ENCODE results near the gene KIAA2012. TPM values are rescaled to one million over a fixed set of nuclear protein-coding genes. Genes with fewer than 3 reads are reported as not detected.

Gene KIAA2012
- polyA plus RNA-seq, 1 donor (not counting 4 experiments of a cell fraction or from before 2014, with no cell fraction given): not detected

DNA sequence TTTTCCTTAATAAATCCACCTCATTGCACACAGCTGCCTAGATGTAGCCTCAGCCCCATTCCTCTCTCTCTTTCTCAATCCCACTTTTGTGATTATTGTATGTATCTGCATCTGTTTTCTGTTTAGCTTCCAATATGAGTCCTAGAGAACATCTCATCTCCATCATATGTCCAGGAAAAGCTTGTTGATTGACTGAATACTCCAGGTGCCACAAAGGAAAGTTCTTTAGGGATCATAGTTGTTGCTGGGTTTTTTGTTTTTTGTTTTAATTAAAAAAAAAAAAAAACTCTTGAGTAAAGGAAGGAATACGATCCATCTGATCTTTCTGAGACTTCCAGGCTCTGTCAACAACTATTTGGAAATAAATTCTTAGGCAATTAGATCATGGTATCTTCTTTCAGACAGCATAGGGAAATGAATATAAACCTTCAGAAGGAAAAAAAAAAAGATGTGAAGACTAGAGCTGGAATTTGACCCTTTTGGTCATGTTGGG, 42.5 kb downstream of the KIAA2012 start:
- no peaks in the 10 kb centered on the region for H3K79me2 ChIP-seq (ENCODE audit: control insufficient read depth, insufficient read depth, low read length)
- H3K9me3 ChIP-seq (ENCODE audit: control insufficient read depth, low read depth, low read length): no peaks in the 10 kb centered on the region
- TF ChIP-seq, protein P1, sequence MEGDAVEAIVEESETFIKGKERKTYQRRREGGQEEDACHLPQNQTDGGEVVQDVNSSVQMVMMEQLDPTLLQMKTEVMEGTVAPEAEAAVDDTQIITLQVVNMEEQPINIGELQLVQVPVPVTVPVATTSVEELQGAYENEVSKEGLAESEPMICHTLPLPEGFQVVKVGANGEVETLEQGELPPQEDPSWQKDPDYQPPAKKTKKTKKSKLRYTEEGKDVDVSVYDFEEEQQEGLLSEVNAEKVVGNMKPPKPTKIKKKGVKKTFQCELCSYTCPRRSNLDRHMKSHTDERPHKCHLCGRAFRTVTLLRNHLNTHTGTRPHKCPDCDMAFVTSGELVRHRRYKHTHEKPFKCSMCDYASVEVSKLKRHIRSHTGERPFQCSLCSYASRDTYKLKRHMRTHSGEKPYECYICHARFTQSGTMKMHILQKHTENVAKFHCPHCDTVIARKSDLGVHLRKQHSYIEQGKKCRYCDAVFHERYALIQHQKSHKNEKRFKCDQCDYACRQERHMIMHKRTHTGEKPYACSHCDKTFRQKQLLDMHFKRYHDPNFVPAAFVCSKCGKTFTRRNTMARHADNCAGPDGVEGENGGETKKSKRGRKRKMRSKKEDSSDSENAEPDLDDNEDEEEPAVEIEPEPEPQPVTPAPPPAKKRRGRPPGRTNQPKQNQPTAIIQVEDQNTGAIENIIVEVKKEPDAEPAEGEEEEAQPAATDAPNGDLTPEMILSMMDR (optimal IDR thresholded peaks at IDR 0.05 in 1 of 3, IDR thresholded peaks at IDR 0.05 in 1 of 3, conservative IDR thresholded peaks at IDR 0.05 in 1 of 3; ENCODE audit: extremely low read depth in 1 of 3, insufficient read depth in 2 of 3, low read length in 3 of 3): no peak
- no peak for TF ChIP-seq EZH2 (IDR thresholded peaks at IDR 0.05; ENCODE audit: low read length)
- no peak overlapping the region for H3K9ac ChIP-seq (ENCODE audit: control insufficient read depth, extremely low read depth, insufficient read depth, low read length)
- H4K20me1 ChIP-seq (ENCODE audit: control insufficient read depth, extremely low read depth, insufficient read depth, low read length): no peaks in the 10 kb centered on the region
- H3K27ac ChIP-seq (ENCODE audit: control insufficient read depth, insufficient read depth, low read length): no peak overlapping the region
- H3K9me1 ChIP-seq (ENCODE audit: control insufficient read depth, extremely low read depth, insufficient read depth, low read length): no peaks in the 10 kb centered on the region
- FAIRE-seq (no peak), DNase-seq (ENCODE audit: low read depth, low spot score) (no peak)
- no peaks in the 10 kb centered on the region for H3K36me3 ChIP-seq (ENCODE audit: control insufficient read depth in 2 of 2, extremely low read depth in 1 of 2, insufficient read depth in 2 of 2, low read length in 2 of 2)
- no peak overlapping the region for H3K4me2 ChIP-seq (ENCODE audit: control insufficient read depth, extremely low read depth, insufficient read depth, low read depth, low read length)
- no peaks in the 10 kb centered on the region for H3K4me1 ChIP-seq (ENCODE audit: control insufficient read depth, extremely low read depth, insufficient read depth, low read length)
- no peak overlapping the region for H2AFZ ChIP-seq (ENCODE audit: control insufficient read depth, low read length)
- dilution Hi-C loops (cut with MboI; ENCODE audit: extremely low pct_ligation_motif_present, low sequenced_read_pairs): no loop called here
- peaks cover 9% of the 10 kb centered on the region for H3K27me3 ChIP-seq (ENCODE audit: control insufficient read depth, extremely low read depth, insufficient read depth, low read length)
- no peak overlapping the region for H3K4me3 ChIP-seq (ENCODE audit: control insufficient read depth in 2 of 3, extremely low read depth in 1 of 3, insufficient read depth in 2 of 3, low read depth in 1 of 3, low read length in 3 of 3)

DNA sequence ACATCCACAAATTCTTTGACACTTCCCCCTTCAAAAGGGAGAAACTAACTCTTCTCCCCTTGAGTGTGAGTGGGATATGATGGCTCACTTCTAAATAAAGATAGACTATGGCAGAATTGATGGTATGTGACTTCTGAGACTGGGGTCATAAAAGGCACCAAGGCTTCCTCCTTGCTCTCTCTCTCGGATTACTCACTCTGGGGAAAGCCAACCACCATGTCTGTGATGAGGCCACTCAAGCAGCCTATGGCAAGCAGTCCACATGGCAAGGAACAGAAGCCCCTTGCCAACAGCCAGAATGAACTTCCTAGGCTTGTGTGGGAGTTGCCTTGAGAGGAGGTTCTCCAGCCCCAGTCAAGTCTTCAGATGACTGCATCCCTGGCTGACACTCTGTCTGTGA, 43.6 kb downstream of the KIAA2012 start:
- H3K36me3 ChIP-seq (ENCODE audit: control insufficient read depth in 2 of 2, extremely low read depth in 1 of 2, insufficient read depth in 2 of 2, low read length in 2 of 2): no peaks in the 10 kb centered on the region
- H3K4me3 ChIP-seq (ENCODE audit: control insufficient read depth in 2 of 3, extremely low read depth in 1 of 3, insufficient read depth in 2 of 3, low read depth in 1 of 3, low read length in 3 of 3): no peak overlapping the region
- H3K27me3 ChIP-seq (ENCODE audit: control insufficient read depth, extremely low read depth, insufficient read depth, low read length): peaks cover 9% of the 10 kb centered on the region
- no peaks in the 10 kb centered on the region for H3K4me1 ChIP-seq (ENCODE audit: control insufficient read depth, extremely low read depth, insufficient read depth, low read length)
- H3K79me2 ChIP-seq (ENCODE audit: control insufficient read depth, insufficient read depth, low read length): no peaks in the 10 kb centered on the region
- H3K9me1 ChIP-seq (ENCODE audit: control insufficient read depth, extremely low read depth, insufficient read depth, low read length): no peaks in the 10 kb centered on the region
- H4K20me1 ChIP-seq (ENCODE audit: control insufficient read depth, extremely low read depth, insufficient read depth, low read length): no peaks in the 10 kb centered on the region
- no peak overlapping the region for H2AFZ ChIP-seq (ENCODE audit: control insufficient read depth, low read length)
- no peak overlapping the region for H3K4me2 ChIP-seq (ENCODE audit: control insufficient read depth, extremely low read depth, insufficient read depth, low read depth, low read length)
- no peak for DNase-seq (ENCODE audit: low read depth, low spot score)
- dilution Hi-C loops (cut with MboI; ENCODE audit: extremely low pct_ligation_motif_present, low sequenced_read_pairs): no loop called here
- no peak overlapping the region for H3K27ac ChIP-seq (ENCODE audit: control insufficient read depth, insufficient read depth, low read length)
- H3K9me3 ChIP-seq (ENCODE audit: control insufficient read depth, low read depth, low read length): no peaks in the 10 kb centered on the region
- H3K9ac ChIP-seq (ENCODE audit: control insufficient read depth, extremely low read depth, insufficient read depth, low read length): no peak overlapping the region
- no peak for FAIRE-seq
- TF ChIP-seq, protein P1 (optimal IDR thresholded peaks at IDR 0.05 in 1 of 3, IDR thresholded peaks at IDR 0.05 in 1 of 3, conservative IDR thresholded peaks at IDR 0.05 in 1 of 3; ENCODE audit: extremely low read depth in 1 of 3, insufficient read depth in 2 of 3, low read length in 3 of 3): no peak
- TF ChIP-seq EZH2 (IDR thresholded peaks at IDR 0.05; ENCODE audit: low read length): no peak
